Endodermal cell (in vitro differentiated cells): ENCODE data around the gene NFKB1. TPM values are rescaled to one million over a fixed set of nuclear protein-coding genes. Genes with fewer than 3 reads are reported as not detected.

Experiments
- DNase-seq: peaks from one replicate; pipeline ENCODE4 v3.0.0-alpha.2; 2017
- H3K27ac ChIP-seq: 2 replicates; pipeline ENCODE4 v1.5.1; 2013; ENCODE audit warnings: mild to moderate bottlenecking, low read depth, low read length, moderate library complexity
- H3K27me3 ChIP-seq: 2 replicates; pipeline ENCODE4 v1.6.1; 2013; ENCODE audit warnings: mild to moderate bottlenecking, low read length, moderate library complexity; ENCODE audit not compliant: insufficient read depth, control insufficient read depth, poor library complexity, severe bottlenecking
- H3K36me3 ChIP-seq: 2 replicates; pipeline ENCODE4 v1.7.0; 2013; ENCODE audit warnings: mild to moderate bottlenecking, low read length, moderate library complexity; ENCODE audit not compliant: control insufficient read depth, insufficient read depth
- H3K4me1 ChIP-seq: one replicate; pipeline ENCODE4 v1.7.0; 2013; ENCODE audit warnings: low read length; ENCODE audit not compliant: control insufficient read depth, insufficient read depth
- H3K4me3 ChIP-seq: 2 replicates; pipeline ENCODE4 v1.5.1; 2013; ENCODE audit warnings: mild to moderate bottlenecking, low read length, moderate library complexity
- H3K9ac ChIP-seq: 2 replicates; pipeline ENCODE4 v1.6.1; 2013; ENCODE audit warnings: mild to moderate bottlenecking, low read length, moderate library complexity; ENCODE audit not compliant: poor library complexity, severe bottlenecking; ENCODE audit errors: extremely low read depth
- H3K9me3 ChIP-seq: 2 replicates; pipeline ENCODE4 v1.6.1; 2013; ENCODE audit warnings: mild to moderate bottlenecking, low read length, moderate library complexity; ENCODE audit not compliant: control insufficient read depth
- H3K27ac Mint-ChIP-seq: 2 replicates; pipeline ENCODE4 v1.8.0; 2020; ENCODE audit warnings: mixed read lengths
- H3K27me3 Mint-ChIP-seq: 2 replicates; pipeline ENCODE4 v1.8.0; 2021; ENCODE audit warnings: mild to moderate bottlenecking, mixed read lengths; ENCODE audit not compliant: insufficient read depth
- H3K36me3 Mint-ChIP-seq: 2 replicates; pipeline ENCODE4 v1.8.0; 2020; ENCODE audit warnings: low read depth, mixed read lengths
- H3K4me1 Mint-ChIP-seq: 2 replicates; pipeline ENCODE4 v1.8.0; 2020; ENCODE audit warnings: mixed read lengths
- H3K4me3 Mint-ChIP-seq: 2 replicates; pipeline ENCODE4 v1.8.0; 2020; ENCODE audit warnings: mild to moderate bottlenecking, moderate library complexity, mixed read lengths
- H3K9me3 Mint-ChIP-seq: 2 replicates; pipeline ENCODE4 v1.8.0; 2020; ENCODE audit warnings: mild to moderate bottlenecking, mixed read lengths
- WGBS, 2 experiments: methylation state at CpG; one replicate each; pipeline versions ENCODE4 v1.1.5 to v1.1.7; 2013; ENCODE audit warnings: missing lambda C conversion rate in 2 of 2, mixed read lengths in 1 of 2; ENCODE audit not compliant: insufficient coverage in 1 of 2, insufficient read length in 1 of 2; 5-methylcytosine and 5-hydroxymethylcytosine counted together
- total RNA-seq, 2 donors: library from RNA; stranded (reverse); fragmentation: NEBNext Ultra II Directional in 1 of 2; extraction: Animal tissue kit (Norgen Biotek cat#: 25700) in 1 of 2; gene quantifications; 2 replicates in 1 of 2; 3 replicates in 1 of 2; pipeline ENCODE4 v1.2.1, GENCODE V29; 2021
- TF ChIP-seq, protein P1 (sequence below): fragments of 200-600 bp; sonication (generic); conservative IDR thresholded peaks from 2 replicates; pipeline ENCODE4 v1.5.0; 2021; ENCODE audit warnings: antibody characterized with exemption, mild to moderate bottlenecking

Gene NFKB1
- total RNA-seq, 2 donors from 2014 or later: 4.4 to 5.6 TPM

DNA sequence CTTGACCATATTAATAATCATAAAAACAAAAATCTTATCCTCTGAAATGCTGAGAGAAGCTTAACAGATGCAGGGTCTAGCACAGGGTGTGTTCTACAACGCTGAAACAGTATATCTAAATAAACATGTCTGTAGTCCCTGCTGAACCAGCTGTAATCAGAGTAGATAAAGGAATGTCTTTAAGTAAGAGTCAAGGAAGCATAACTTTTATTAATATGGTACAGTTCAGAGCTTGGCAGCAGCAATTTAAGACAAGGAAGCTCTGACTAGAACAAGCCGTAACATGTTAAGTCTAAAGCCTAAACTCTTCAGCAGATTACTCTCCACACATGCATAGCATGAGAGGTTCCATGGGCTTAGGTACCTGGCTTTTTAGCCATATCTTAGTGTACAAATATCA lies 36.1 kb downstream of the NFKB1 start:
- no peak overlapping the region for H3K27ac Mint-ChIP-seq
- Histone ChIP-seq H3K27me3 (no peaks in the 10 kb centered on the region), H3K36me3 (no peaks in the 10 kb centered on the region), H3K9me3 (no peaks in the 10 kb centered on the region), H3K4me1 (no peaks in the 10 kb centered on the region), H3K27ac (no peak overlapping the region), H3K9ac (no peak overlapping the region), H3K4me3 (no peak overlapping the region)
- no peak overlapping the region for H3K4me3 Mint-ChIP-seq
- peaks cover 7% of the 10 kb centered on the region for H3K4me1 Mint-ChIP-seq
- no peaks in the 10 kb centered on the region for H3K9me3 Mint-ChIP-seq
- H3K36me3 Mint-ChIP-seq: no peaks in the 10 kb centered on the region
- 97% methylated on average over 2 of the region's 2 CpGs; no CpG with 5 or more reads in 1 of the 2 experiments for WGBS, 2 experiments
- no peak for DNase-seq
- H3K27me3 Mint-ChIP-seq: no peaks in the 10 kb centered on the region
- TF ChIP-seq, protein P1, sequence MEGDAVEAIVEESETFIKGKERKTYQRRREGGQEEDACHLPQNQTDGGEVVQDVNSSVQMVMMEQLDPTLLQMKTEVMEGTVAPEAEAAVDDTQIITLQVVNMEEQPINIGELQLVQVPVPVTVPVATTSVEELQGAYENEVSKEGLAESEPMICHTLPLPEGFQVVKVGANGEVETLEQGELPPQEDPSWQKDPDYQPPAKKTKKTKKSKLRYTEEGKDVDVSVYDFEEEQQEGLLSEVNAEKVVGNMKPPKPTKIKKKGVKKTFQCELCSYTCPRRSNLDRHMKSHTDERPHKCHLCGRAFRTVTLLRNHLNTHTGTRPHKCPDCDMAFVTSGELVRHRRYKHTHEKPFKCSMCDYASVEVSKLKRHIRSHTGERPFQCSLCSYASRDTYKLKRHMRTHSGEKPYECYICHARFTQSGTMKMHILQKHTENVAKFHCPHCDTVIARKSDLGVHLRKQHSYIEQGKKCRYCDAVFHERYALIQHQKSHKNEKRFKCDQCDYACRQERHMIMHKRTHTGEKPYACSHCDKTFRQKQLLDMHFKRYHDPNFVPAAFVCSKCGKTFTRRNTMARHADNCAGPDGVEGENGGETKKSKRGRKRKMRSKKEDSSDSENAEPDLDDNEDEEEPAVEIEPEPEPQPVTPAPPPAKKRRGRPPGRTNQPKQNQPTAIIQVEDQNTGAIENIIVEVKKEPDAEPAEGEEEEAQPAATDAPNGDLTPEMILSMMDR: no peak

GRCh38 chr4:102541697-102542096 lies 40.5 kb downstream of the NFKB1 start:
- Histone ChIP-seq H3K4me3 (no peak overlapping the region), H3K4me1 (no peaks in the 10 kb centered on the region), H3K36me3 (no peaks in the 10 kb centered on the region), H3K27me3 (no peaks in the 10 kb centered on the region), H3K27ac (no peak overlapping the region), H3K9ac (no peak overlapping the region), H3K9me3 (no peaks in the 10 kb centered on the region)
- Mint-ChIP-seq H3K9me3 (no peaks in the 10 kb centered on the region), H3K36me3 (no peaks in the 10 kb centered on the region), H3K27ac (no peak overlapping the region), H3K4me3 (no peak overlapping the region), H3K4me1 (peaks cover 13% of the 10 kb centered on the region), H3K27me3 (no peaks in the 10 kb centered on the region)
- WGBS, 2 experiments: 63 to 85% methylated on average over 2 to 4 of the region's 4 CpGs
- peak; percentile 89 for DNase-seq
- TF ChIP-seq, protein P1: peak; percentile 71

DNA sequence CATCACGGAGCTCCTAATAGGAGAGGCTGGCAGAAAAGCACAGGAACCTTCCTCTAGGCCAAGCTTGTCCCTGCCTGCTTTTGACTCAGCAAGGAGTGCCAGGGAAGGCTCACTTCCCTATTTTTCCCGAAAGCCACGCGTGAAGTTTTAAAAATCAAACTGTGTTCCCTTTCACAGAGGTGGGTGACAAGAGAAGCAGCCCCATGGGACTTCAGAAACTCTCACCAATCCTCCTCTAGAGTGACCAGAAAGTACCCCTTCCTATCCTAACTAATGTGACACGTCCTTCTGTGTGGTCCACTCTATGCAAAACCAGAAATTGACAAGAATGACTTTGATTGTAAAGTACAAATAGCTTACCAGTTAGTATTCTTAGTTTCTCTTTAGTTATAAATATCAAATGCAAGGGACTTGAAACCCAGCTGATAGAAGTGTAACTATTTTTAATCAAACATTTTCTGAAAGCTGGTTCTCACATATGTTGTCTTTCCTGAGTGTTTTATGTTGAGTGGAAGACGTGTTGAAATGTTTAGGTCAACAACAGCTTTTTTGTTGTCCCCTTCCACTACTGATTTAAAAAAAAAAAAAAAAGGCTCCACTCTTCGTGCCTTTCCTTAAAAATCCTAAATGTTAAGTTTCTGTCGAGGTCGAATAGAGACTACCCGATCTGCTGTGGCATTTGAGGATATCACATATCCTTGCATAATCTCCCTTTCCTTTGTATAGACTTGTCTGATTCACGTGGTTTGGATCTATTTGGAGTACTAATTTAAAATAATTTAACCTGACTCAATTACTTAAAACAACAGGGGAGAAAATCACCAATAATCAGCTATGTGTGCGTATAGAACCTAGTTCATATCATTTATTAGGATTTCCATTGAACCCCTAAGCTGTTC lies 42.1 kb downstream of the NFKB1 start:
- H3K9me3 Mint-ChIP-seq: no peaks in the 10 kb centered on the region
- WGBS, 2 experiments: 91 to 96% methylated on average over 8 to 12 of the region's 12 CpGs

More for the DNA sequence above, 42.1 kb downstream of the NFKB1 start:
- Histone ChIP-seq H3K9ac (no peak overlapping the region), H3K4me3 (no peak overlapping the region), H3K27me3 (no peaks in the 10 kb centered on the region), H3K9me3 (no peaks in the 10 kb centered on the region), H3K27ac (no peak overlapping the region), H3K4me1 (no peaks in the 10 kb centered on the region), H3K36me3 (no peaks in the 10 kb centered on the region)
- H3K4me1 Mint-ChIP-seq: peaks cover 14% of the 10 kb centered on the region
- no peaks in the 10 kb centered on the region for H3K36me3 Mint-ChIP-seq
- TF ChIP-seq, protein P1: no peak
- H3K4me3 Mint-ChIP-seq: no peak overlapping the region
- no peaks in the 10 kb centered on the region for H3K27me3 Mint-ChIP-seq
- no peak overlapping the region for H3K27ac Mint-ChIP-seq
- DNase-seq: no peak
